Stomach (tissue), 9 donors: Measurements from ENCODE around the gene F5. TPM values are rescaled to one million over a fixed set of nuclear protein-coding genes. Genes with fewer than 3 reads are reported as not detected.
"Not testable (repeated sequence)": the region's sequence is repeated elsewhere in the genome, so short reads cannot be mapped to it uniquely, and the experiment has no call there.

Experiments
- DNase-seq, 2 donors: peaks; one replicate each; pipeline versions ENCODE4 v3.0.0 to v3.0.0-alpha.2; 2013 to 2019
- H3K27ac ChIP-seq, 5 donors: fragments of 200-600 bp in 4 of 5; sonication (generic) in 4 of 5; one replicate each; pipeline ENCODE4 v1.5.1; 2013 to 2019; ENCODE audit warnings: mild to moderate bottlenecking in 1 of 5, moderate library complexity in 1 of 5
- H3K27me3 ChIP-seq, 3 donors: fragments of 200-600 bp; sonication (generic); one replicate each; pipeline ENCODE4 v1.5.1; 2017 to 2019; ENCODE audit warnings: mixed run types in 1 of 3
- H3K36me3 ChIP-seq, 4 donors: fragments of 200-600 bp; sonication (generic); 1 replicate in 3 of 4; 2 replicates in 1 of 4; pipeline ENCODE4 v1.5.1; 2016 to 2019
- H3K4me1 ChIP-seq, 4 donors: fragments of 200-600 bp; sonication (generic); one replicate each; pipeline ENCODE4 v1.5.1; 2016 to 2019
- H3K4me3 ChIP-seq, 4 donors: fragments of 200-600 bp; sonication (generic) in 3 of 4; one replicate each; pipeline ENCODE4 v1.5.1; 2016 to 2019; ENCODE audit warnings: mild to moderate bottlenecking in 1 of 4
- H3K9me3 ChIP-seq, 4 donors: fragments of 200-600 bp; sonication (generic); one replicate each; pipeline ENCODE4 v1.5.1; 2016 to 2019
- EP300 ChIP-seq: sonication (generic); formaldehyde crosslinking; IDR thresholded peaks from one replicate; pipeline ENCODE4 v1.6.1; 2017; ENCODE audit warnings: antibody characterized with exemption
- POLR2A ChIP-seq, 4 donors: fragments of 450-650 bp; IDR thresholded peaks; one replicate each; pipeline ENCODE4 v1.6.1; 2016; ENCODE audit warnings: antibody characterized with exemption in 4 of 4, control low read depth in 2 of 4, mild to moderate bottlenecking in 1 of 4, moderate library complexity in 1 of 4
- POLR2AphosphoS5 ChIP-seq, 3 donors: sonication (generic); formaldehyde crosslinking; IDR thresholded peaks; one replicate each; pipeline ENCODE4 v1.6.1; 2016; ENCODE audit warnings: antibody characterized with exemption in 3 of 3
- WGBS, 5 donors: extraction: QIAGEN DNeasy Blood & Tissue Kit in 3 of 5; methylation state at CpG; one replicate each; pipeline versions ENCODE4 v1.1.5 to v1.1.7; 2013 to 2018; 5-methylcytosine and 5-hydroxymethylcytosine counted together
- intact Hi-C: fragments of 100-400 bp; cut with DNase I; formaldehyde crosslinking; loops from one replicate; pipeline ENCODE4 v1.15.1; 2023; ENCODE audit warnings: low total_unique reads
- polyA plus RNA-seq, 3 donors: library from polyadenylated mRNA; stranded (reverse); fragments of 200-250 nt; gene quantifications; one replicate each; pipeline ENCODE4 v1.2.3, GENCODE V29; 2013
- total RNA-seq, 5 donors: library from RNA; depleted of rRNA; stranded (reverse); fragments of >200 nt; gene quantifications; one replicate each; pipeline versions ENCODE4 v1.1.0 to v1.2.3, GENCODE V29; 2014 to 2016
- TF ChIP-seq, protein P1 (sequence below), 7 experiments: fragments of 450-650 bp in 4 of 7; fragments of 200-600 bp in 3 of 7; sonication (generic) in 3 of 7; IDR thresholded peaks; one replicate each; pipeline ENCODE4 v1.5.1; 2016 to 2019; ENCODE audit warnings: antibody characterized with exemption in 7 of 7, control low read depth in 2 of 7, mild to moderate bottlenecking in 1 of 7
- donor health status: healthy with polysubstance abuse.
- donor health status: Bipolar disorder and iron deficiency.
- donor health status: healthy.

Gene F5
- total and polyA plus RNA-seq, 8 donors, result 0.06 to 4.8 (median 1.0) TPM; not detected in 2

DNA sequence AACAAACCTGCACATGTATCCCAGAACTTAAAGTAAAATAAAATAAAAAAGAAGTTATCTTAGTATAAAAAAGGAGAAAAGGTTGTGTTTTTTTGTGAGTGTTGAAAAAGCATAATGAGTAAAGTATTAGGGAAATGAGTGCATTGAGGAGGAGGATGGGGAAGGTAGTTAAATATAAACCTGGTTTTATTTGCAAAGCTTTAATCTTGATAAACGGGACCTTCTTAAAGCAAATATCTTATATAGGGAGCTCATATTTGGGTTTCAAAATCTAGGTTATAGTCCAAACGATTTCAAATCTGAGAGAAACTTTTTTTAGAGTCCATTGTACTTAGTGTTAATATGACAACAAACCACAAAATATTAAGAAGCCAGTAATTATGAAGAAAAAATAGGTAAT lies 78.9 kb downstream of the F5 start:
- no peak for DNase-seq
- no peaks in the 10 kb centered on the region for H3K27me3 ChIP-seq
- H3K27ac ChIP-seq, result peak overlapping the region in 2 of 5 donors; percentile 51 to 57
- TF ChIP-seq POLR2AphosphoS5 (IDR thresholded peaks at IDR 0.05), result no peak
- TF ChIP-seq EP300, result no peak
- WGBS, 5 donors, result 24 to 53% (median 43%) methylated on average over 2 of the region's 2 CpGs
- H3K4me3 ChIP-seq, result no peak overlapping the region
- no peaks in the 10 kb centered on the region for H3K36me3 ChIP-seq
- peaks cover 4 to 37% (median 23%) of the 10 kb centered on the region in 4 donors for H3K4me1 ChIP-seq
- intact Hi-C loops, result no loop called here
- peaks cover 0 to 5% (median 0%) of the 10 kb centered on the region in 4 donors for H3K9me3 ChIP-seq

DNA sequence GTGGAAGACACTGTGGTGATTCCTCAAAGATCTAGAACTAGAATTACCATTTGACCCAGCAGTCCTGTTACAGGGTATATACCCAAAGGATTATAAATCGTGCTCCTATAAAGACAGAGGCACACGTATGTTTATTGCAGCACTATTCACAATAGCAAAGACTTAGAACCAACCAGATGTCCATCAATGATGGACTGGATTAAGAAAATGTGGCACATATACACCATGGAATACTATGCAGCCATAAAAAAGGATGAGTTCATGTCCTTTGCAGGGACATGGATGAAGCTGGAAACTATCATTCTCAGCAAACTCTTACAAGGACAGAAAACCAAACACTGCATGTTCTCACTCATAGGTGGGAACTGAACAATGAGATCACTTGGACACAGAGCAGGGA lies 82.7 kb downstream of the F5 start:
- H3K27me3 ChIP-seq, H3K36me3 ChIP-seq, H3K9me3 ChIP-seq, H3K4me3 ChIP-seq, intact Hi-C loops, DNase-seq, H3K27ac ChIP-seq: not testable (repeated sequence)
- H3K4me1 ChIP-seq, result peaks cover 4 to 18% (median 9%) of the 10 kb centered on the region in 4 donors
- WGBS, 5 donors, result 97 to 99% (median 97%) methylated on average over 2 of the region's 2 CpGs

DNA sequence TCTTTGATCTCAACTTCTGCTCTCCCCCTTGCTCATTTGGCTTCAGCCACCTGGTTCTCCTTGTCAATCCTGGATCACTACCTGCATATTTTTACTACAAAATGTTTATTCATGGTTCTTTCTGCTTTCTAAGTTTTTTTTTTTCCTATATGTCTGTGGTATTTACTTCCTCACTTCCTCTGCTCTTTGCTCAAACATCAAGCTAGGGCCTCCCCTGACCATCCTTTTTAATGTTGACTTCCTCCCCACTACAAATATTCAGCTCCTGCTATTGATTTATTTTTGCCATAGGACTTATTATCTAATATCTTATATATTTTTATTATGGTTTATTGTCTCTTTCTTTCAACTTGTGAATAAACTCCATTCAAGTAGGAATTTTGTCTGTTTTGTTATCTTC lies 86.5 kb downstream of the F5 start:
- H3K27ac ChIP-seq, result no peak overlapping the region
- intact Hi-C loops, result no loop called here
- H3K36me3 ChIP-seq, result no peaks in the 10 kb centered on the region
- H3K4me1 ChIP-seq, result no peaks in the 10 kb centered on the region
- DNase-seq, result no peak
- no peak overlapping the region for H3K4me3 ChIP-seq
- H3K27me3 ChIP-seq, result no peaks in the 10 kb centered on the region
- TF ChIP-seq EP300 (no peak), POLR2AphosphoS5 (IDR thresholded peaks at IDR 0.05) (no peak), POLR2A (IDR thresholded peaks at IDR 0.05) (no peak)
- TF ChIP-seq, protein P1, sequence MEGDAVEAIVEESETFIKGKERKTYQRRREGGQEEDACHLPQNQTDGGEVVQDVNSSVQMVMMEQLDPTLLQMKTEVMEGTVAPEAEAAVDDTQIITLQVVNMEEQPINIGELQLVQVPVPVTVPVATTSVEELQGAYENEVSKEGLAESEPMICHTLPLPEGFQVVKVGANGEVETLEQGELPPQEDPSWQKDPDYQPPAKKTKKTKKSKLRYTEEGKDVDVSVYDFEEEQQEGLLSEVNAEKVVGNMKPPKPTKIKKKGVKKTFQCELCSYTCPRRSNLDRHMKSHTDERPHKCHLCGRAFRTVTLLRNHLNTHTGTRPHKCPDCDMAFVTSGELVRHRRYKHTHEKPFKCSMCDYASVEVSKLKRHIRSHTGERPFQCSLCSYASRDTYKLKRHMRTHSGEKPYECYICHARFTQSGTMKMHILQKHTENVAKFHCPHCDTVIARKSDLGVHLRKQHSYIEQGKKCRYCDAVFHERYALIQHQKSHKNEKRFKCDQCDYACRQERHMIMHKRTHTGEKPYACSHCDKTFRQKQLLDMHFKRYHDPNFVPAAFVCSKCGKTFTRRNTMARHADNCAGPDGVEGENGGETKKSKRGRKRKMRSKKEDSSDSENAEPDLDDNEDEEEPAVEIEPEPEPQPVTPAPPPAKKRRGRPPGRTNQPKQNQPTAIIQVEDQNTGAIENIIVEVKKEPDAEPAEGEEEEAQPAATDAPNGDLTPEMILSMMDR (IDR thresholded peaks at IDR 0.05), result no peak
- peaks cover 0 to 8% (median 0%) of the 10 kb centered on the region in 4 donors for H3K9me3 ChIP-seq

DNA sequence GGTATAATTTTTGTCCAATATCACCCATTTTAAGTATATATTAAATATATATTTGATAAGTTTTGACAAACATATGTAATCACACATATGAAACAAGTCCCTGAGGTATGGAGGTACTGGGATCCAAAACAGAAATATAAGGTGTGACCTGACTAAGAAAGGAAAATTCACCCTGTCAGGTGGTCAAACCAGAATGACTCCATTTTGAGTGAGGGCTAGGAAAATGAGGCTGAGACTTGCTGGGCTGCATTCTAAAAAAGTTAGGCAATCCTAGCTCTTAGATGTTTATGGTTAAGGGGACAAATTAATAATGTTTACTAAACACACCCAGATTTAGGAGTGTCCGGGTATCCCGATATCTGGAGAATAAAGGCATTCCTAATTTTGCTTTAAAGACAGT lies 89.0 kb downstream of the F5 start:
- Histone ChIP-seq H3K4me1 (no peaks in the 10 kb centered on the region), H3K27me3 (no peaks in the 10 kb centered on the region), H3K27ac (no peak overlapping the region), H3K36me3 (no peaks in the 10 kb centered on the region), H3K4me3 (no peak overlapping the region), H3K9me3 (peaks cover 0 to 3% (median 0%) of the 10 kb centered on the region in 4 donors)
- WGBS, 5 donors, result 73 to 94% (median 88%) methylated on average over 2 of the region's 2 CpGs
- no peak for TF ChIP-seq POLR2A (IDR thresholded peaks at IDR 0.05)
- TF ChIP-seq, protein P1 (IDR thresholded peaks at IDR 0.05), result no peak
- no peak for TF ChIP-seq EP300
- TF ChIP-seq POLR2AphosphoS5 (IDR thresholded peaks at IDR 0.05), result no peak
- intact Hi-C loops, result no loop called here
- no peak for DNase-seq

DNA sequence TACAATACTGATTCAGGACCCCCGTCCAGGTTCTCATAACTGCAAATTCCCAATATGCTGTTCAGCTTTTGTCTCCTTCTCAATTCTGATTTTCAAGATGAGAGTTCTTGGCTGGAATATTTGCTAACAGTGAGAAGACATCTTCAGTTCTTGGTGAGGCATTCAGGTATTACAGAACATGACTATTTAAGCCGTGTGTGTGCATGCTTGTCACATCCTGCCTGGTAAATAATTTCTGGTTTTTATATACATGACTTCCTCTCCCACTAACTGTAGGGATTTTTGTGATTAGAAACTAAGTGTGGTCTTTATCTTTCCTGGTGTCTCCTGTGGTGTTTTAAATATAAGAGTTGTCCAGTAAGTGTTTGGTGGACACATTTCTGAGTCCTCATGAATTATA lies 90.4 kb downstream of the F5 start:
- TF ChIP-seq POLR2A (IDR thresholded peaks at IDR 0.05), result no peak
- TF ChIP-seq, protein P1 (IDR thresholded peaks at IDR 0.05), result no peak
- TF ChIP-seq EP300, result no peak
- TF ChIP-seq POLR2AphosphoS5 (IDR thresholded peaks at IDR 0.05), result no peak
- H3K36me3 ChIP-seq, result no peaks in the 10 kb centered on the region
- H3K4me3 ChIP-seq, result no peak overlapping the region
- intact Hi-C loops, result no loop called here
- no peak overlapping the region for H3K27ac ChIP-seq
- no peaks in the 10 kb centered on the region for H3K4me1 ChIP-seq
- H3K9me3 ChIP-seq, result no peaks in the 10 kb centered on the region
- 51 to 67% (median 66%) methylated on average over 2 of the region's 2 CpGs for WGBS, 5 donors
- no peaks in the 10 kb centered on the region for H3K27me3 ChIP-seq
- no peak for DNase-seq
